GM12878 (cell line): ENCODE measurements around the gene BNIP3. TPM values are rescaled to one million over a fixed set of nuclear protein-coding genes. Genes with fewer than 3 reads are reported as not detected.

ENCODE experiments used
- ATAC-seq: fragments of 200-7000 bp; cut with Tn5 transposase; 3 replicates; pipeline ENCODE4 v1.9.1; 2020; ENCODE audit warnings: mild to moderate bottlenecking, moderate library complexity
- BruUV-seq: library from RNA; stranded (reverse); fragments of 400-500 nt; replicated peaks from 2 replicates; lab custom pipeline; 2021; lab: Mats Ljungman, UMichigan
- CTCF ChIA-PET: fragments of 300-600 bp; sonication (Branson Sonifier 250); formaldehyde crosslinking; extraction: SDS; loops from one replicate; lab custom pipeline; 2021; ENCODE audit warnings: inconsistent platforms; lab: Yijun Ruan, JAX
- POLR2A ChIA-PET: fragments of 350-600 bp; formaldehyde crosslinking; extraction: SDS; loops from one replicate; lab custom pipeline; 2021; ENCODE audit warnings: inconsistent platforms; lab: Charles Lee
- RAD21 ChIA-PET: fragments of 300-600 bp; sonication (Branson Sonifier 250); formaldehyde crosslinking; loops from one replicate; lab custom pipeline; 2023; ENCODE audit warnings: antibody characterized with exemption; ENCODE audit not compliant: unreplicated experiment; lab: Charles Lee
- SMC1A ChIA-PET: fragments of 300-600 bp; sonication (Branson Sonifier 250); formaldehyde crosslinking; loops from one replicate; lab custom pipeline; 2023; ENCODE audit not compliant: unreplicated experiment, uncharacterized antibody; lab: Charles Lee
- DNase-seq: peaks from one replicate; pipeline ENCODE4 v3.0.0-alpha.2; 2011; ENCODE audit warnings: low read depth, low spot score
- FAIRE-seq: peaks from 3 replicates; lab custom pipeline; 2011; peaks lifted over from hg19 to GRCh38; lab: Jason Lieb, UNC
- H2AFZ ChIP-seq: 2 replicates; pipeline ENCODE4 v1.6.0; 2011; ENCODE audit warnings: low read depth, low read length, control low read depth; ENCODE audit not compliant: control insufficient read depth
- H3K27ac ChIP-seq: 2 replicates; pipeline ENCODE4 v1.5.1; 2011; ENCODE audit warnings: control low read depth; ENCODE audit not compliant: control insufficient read depth, insufficient read depth
- H3K27me3 ChIP-seq, 2 experiments: replicated peaks in 1 of 2; 2 replicates each; pipeline versions ENCODE4 v1.6.0 to v1.6.1; 2011; ENCODE audit warnings: low read length in 1 of 2; ENCODE audit not compliant: control insufficient read depth in 2 of 2, insufficient read depth in 2 of 2
- H3K36me3 ChIP-seq, 2 experiments: 2 replicates each; pipeline ENCODE4 v1.5.1; 2011; ENCODE audit warnings: low read length in 1 of 2; ENCODE audit not compliant: control insufficient read depth in 2 of 2, insufficient read depth in 2 of 2
- H3K4me1 ChIP-seq: 2 replicates; pipeline ENCODE4 v1.6.1; 2011; ENCODE audit warnings: mild to moderate bottlenecking, low read length, moderate library complexity, mixed read lengths; ENCODE audit not compliant: control insufficient read depth, insufficient read depth
- H3K4me2 ChIP-seq: 2 replicates; pipeline ENCODE4 v1.6.0; 2011; ENCODE audit warnings: control low read depth; ENCODE audit not compliant: control insufficient read depth, insufficient read depth
- H3K4me3 ChIP-seq: fragments of 200-600 bp; sonication (generic); 2 replicates; pipeline ENCODE4 v1.5.1; 2016
- H3K79me2 ChIP-seq: 2 replicates; pipeline ENCODE4 v1.6.0; 2011; ENCODE audit warnings: low read length; ENCODE audit not compliant: control insufficient read depth, insufficient read depth
- H3K9ac ChIP-seq: 2 replicates; pipeline ENCODE4 v1.8.0; 2011; ENCODE audit warnings: low read length, control low read depth, mixed read lengths; ENCODE audit not compliant: control insufficient read depth, insufficient read depth
- H3K9me3 ChIP-seq: replicated peaks from 3 replicates; pipeline ENCODE4 v1.5.1; 2011; ENCODE audit warnings: mild to moderate bottlenecking, low read length; ENCODE audit not compliant: control insufficient read depth, insufficient read depth
- H4K20me1 ChIP-seq: 2 replicates; pipeline ENCODE4 v1.6.0; 2011; ENCODE audit not compliant: control insufficient read depth, insufficient read depth
- CEBPZ ChIP-seq: fragments of 150-350 bp; IDR thresholded peaks from 2 replicates; pipeline ENCODE4 v1.6.1; 2016; ENCODE audit warnings: low read depth, low read length
- CREM ChIP-seq: IDR thresholded peaks from 2 replicates; pipeline ENCODE4 v1.6.1; 2014; ENCODE audit warnings: antibody characterized with exemption, low read depth
- FOS ChIP-seq: IDR thresholded peaks from 3 replicates; pipeline ENCODE4 v1.6.1; 2011; ENCODE audit warnings: borderline replicate concordance; ENCODE audit not compliant: insufficient read length; ENCODE audit errors: extremely low read depth
- GATAD2B ChIP-seq: fragments of 450-650 bp; conservative IDR thresholded peaks from 2 replicates; pipeline ENCODE4 v1.6.1; 2017; ENCODE audit warnings: low read depth, mild to moderate bottlenecking, moderate library complexity
- MAX ChIP-seq: IDR thresholded peaks from 2 replicates; pipeline ENCODE4 v1.6.1; 2012; ENCODE audit warnings: low read depth, low read length, improper control_type of control experiment
- POLR2AphosphoS2 ChIP-seq: IDR thresholded peaks from 2 replicates; pipeline ENCODE4 v1.6.1; 2011; ENCODE audit warnings: low read depth, mild to moderate bottlenecking, low read length, improper control_type of control experiment, moderate library complexity
- POLR2AphosphoS5 ChIP-seq: IDR thresholded peaks from 2 replicates; pipeline ENCODE4 v1.6.1; 2011; ENCODE audit warnings: mild to moderate bottlenecking, low read length, inconsistent platforms
- SMARCA5 ChIP-seq: fragments of 450-650 bp; IDR thresholded peaks from 2 replicates; pipeline ENCODE4 v1.6.1; 2017; ENCODE audit warnings: mild to moderate bottlenecking
- TBL1XR1 ChIP-seq: IDR thresholded peaks from 2 replicates; pipeline ENCODE4 v1.6.1; 2012; ENCODE audit warnings: low read depth, low read length, improper control_type of control experiment
- USF1 ChIP-seq: IDR thresholded peaks from 2 replicates; pipeline ENCODE4 v1.6.1; 2011; ENCODE audit warnings: borderline replicate concordance, low read depth, mild to moderate bottlenecking, moderate library complexity, mixed read lengths, low read length; ENCODE audit not compliant: insufficient read depth; ENCODE audit errors: extremely low read length
- WGBS: methylation state at CpG from one replicate; pipeline ENCODE4 v1.1.6; 2016; ENCODE audit warnings: low lambda C conversion rate; ENCODE audit not compliant: insufficient replicate concordance, insufficient coverage; ENCODE audit errors: missing lambda C conversion rate; 5-methylcytosine and 5-hydroxymethylcytosine counted together
- in situ Hi-C: fragments of 300-500 bp; cut with MboI; formaldehyde crosslinking; loops from 9 replicates; pipeline ENCODE4 v1.14.3; 2018; ENCODE audit warnings: mixed read lengths
- intact Hi-C: fragments of 100-400 bp; cut with micrococcal nuclease; formaldehyde crosslinking; loops from one replicate; pipeline ENCODE4 v1.14.2; 2022; ENCODE audit not compliant: unreplicated experiment
- polyA plus RNA-seq, 11 experiments: library from polyadenylated mRNA; depleted of rRNA in 4 of 11; unstranded in 6 of 11; stranded (reverse) in 5 of 11; fragments of >200 nt; fragmentation: Nextera tagmentation in 4 of 11; fragmentation: Illumina TruSeq in 1 of 11; extraction: Ambion mirVana in 4 of 11; extraction: Trizol in 1 of 11; gene quantifications; 1 replicate in 1 of 11; 2 replicates in 10 of 11; pipeline versions ENCODE4 v1.2.1 to v1.2.3, GENCODE V29; 2011 to 2016; ENCODE audit warnings: inconsistent platforms in 2 of 11, missing spikeins in 2 of 11, low read depth in 1 of 11
- total RNA-seq, 4 experiments: library from RNA; depleted of rRNA in 3 of 4; stranded (reverse); fragments of >200 nt in 3 of 4; fragmentation: Illumina TruSeq in 1 of 4; extraction: Trizol in 1 of 4; gene quantifications; 2 replicates each; pipeline versions ENCODE4 v1.2.1 to v1.2.3, GENCODE V29; 2013 to 2021
- TF ChIP-seq, protein P1 (sequence below): IDR thresholded peaks from 2 replicates; pipeline ENCODE4 v1.6.1; 2012; ENCODE audit warnings: low read length, inconsistent platforms
- TF ChIP-seq, protein P2 (sequence below): IDR thresholded peaks from 2 replicates; pipeline ENCODE4 v1.6.1; 2011; ENCODE audit warnings: low read depth, mild to moderate bottlenecking, low read length, moderate library complexity, borderline replicate concordance; ENCODE audit errors: extremely low read depth

The BNIP3 gene
- total and polyA plus RNA-seq, 10 of the 15 experiments (the other 5 are each of a cell fraction or from before 2014, with no cell fraction given): 7.7 to 122 (median 29.9) TPM

DNA sequence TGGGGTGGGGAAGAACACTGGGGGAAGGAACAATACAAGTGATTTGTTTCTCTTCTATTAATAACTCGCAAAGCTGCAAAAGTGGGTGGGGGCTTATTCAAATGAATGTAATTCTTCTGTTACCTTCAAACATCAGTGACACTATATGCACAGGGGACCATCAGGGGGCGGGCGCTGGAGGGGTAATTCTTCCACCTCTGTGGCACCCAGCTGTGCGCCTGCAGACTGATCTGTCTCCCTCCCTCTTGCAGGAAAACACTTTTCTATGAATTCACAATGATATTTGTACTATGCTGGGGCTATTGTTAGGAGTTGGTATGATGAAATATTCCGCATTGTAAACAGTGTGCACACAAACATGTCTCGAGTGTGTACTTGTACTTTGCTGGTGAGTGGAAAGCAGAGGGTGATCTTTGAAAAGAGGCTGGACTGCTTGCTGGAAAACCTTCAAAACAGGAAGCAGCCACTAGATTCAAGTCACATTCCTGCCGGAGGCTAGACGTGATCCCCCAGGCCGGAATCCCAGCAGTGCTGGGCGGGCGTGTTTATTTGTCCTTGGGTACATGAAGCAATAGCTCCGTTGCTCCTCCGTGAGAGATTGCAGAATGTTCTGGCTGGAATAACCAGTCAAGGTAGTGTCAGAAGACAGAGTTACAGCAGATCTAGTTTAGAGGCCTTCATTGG lies 15.8 kb upstream of the BNIP3 start (continued):
- TF ChIP-seq, protein P1, sequence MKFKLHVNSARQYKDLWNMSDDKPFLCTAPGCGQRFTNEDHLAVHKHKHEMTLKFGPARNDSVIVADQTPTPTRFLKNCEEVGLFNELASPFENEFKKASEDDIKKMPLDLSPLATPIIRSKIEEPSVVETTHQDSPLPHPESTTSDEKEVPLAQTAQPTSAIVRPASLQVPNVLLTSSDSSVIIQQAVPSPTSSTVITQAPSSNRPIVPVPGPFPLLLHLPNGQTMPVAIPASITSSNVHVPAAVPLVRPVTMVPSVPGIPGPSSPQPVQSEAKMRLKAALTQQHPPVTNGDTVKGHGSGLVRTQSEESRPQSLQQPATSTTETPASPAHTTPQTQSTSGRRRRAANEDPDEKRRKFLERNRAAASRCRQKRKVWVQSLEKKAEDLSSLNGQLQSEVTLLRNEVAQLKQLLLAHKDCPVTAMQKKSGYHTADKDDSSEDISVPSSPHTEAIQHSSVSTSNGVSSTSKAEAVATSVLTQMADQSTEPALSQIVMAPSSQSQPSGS: no peak
- TF ChIP-seq TBL1XR1: no peak
- TF ChIP-seq SMARCA5: no peak
- no peak for TF ChIP-seq POLR2AphosphoS2
- TF ChIP-seq MAX: no peak
- no peak for TF ChIP-seq GATAD2B
- TF ChIP-seq, protein P2, sequence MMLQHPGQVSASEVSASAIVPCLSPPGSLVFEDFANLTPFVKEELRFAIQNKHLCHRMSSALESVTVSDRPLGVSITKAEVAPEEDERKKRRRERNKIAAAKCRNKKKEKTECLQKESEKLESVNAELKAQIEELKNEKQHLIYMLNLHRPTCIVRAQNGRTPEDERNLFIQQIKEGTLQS: no peak

DNA sequence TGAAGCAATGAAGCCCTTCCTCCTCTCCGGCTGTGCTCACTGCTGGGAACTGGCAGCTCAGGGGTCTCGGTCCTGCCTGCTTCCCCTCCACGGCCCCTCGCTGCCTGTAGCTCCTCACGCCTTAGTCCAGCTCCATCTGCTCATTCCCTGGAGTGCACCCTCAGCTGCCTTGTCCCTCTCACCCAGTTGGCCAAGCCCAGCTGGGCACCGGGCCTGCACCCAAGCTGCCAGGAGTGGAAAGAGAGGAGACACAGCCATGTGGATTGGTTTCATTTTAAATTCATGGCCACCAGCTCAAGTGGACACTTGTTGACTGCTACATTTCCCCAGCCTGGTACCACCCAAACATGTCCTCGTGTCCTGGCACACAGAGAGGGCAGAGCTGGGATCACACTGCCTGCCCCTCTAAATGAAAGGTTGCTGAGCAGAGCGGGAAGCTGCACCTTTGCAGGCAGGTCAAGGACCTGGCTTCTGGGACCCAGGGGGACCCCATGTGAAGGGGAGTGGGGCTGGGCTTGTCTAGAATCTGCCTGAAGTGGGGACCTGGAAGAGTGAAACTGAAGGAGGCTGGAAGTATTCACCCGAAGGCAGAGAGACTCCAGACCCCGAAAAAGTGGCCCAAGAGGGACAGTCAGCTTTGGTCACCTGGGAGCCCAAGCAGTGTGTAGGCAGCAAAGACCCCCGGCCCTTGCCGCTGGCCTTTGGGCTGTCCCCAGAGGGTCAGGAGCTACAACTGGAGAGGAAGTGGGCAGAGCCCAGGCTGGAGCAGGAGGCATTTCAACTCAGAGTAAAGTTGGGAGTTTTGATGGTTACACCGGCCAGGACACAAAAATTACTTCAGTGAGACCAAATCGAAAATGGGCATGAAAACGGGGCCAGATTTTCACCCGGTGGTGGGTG lies 15.0 kb upstream of the BNIP3 start:
- ChIA-PET POLR2A (interaction anchor here (0.5 kb wide), 1 partner anchor 28 kb away, joined by 3 read pairs; no protein-coding TSS in a partner anchor), RAD21 (no interaction called here), CTCF (no interaction called here), SMC1A (no interaction called here)
- no peaks in the 10 kb centered on the region; a peak in 1 of 4 replicates for H3K27me3 ChIP-seq
- H3K4me2 ChIP-seq: no peak overlapping the region
- FAIRE-seq (no peak), DNase-seq (no peak), ATAC-seq (no peak)
- WGBS: 26% methylated on average over 15 of the region's 16 CpGs
- no peak overlapping the region for H3K9ac ChIP-seq
- no peaks in the 10 kb centered on the region for H4K20me1 ChIP-seq
- no peaks in the 10 kb centered on the region for H3K4me1 ChIP-seq
- no TSS peak for BruUV-seq
- H3K9me3 ChIP-seq: no peaks in the 10 kb centered on the region
- intact Hi-C loops: no loop called here
- in situ Hi-C loops: no loop called here
- H2AFZ ChIP-seq: no peak overlapping the region
- no peak overlapping the region for H3K27ac ChIP-seq
- H3K36me3 ChIP-seq: no peaks in the 10 kb centered on the region
- no peak overlapping the region for H3K4me3 ChIP-seq
- H3K79me2 ChIP-seq: no peaks in the 10 kb centered on the region
- no peak for TF ChIP-seq FOS
- TF ChIP-seq, protein P1: no peak
- no peak for TF ChIP-seq CEBPZ
- TF ChIP-seq CREM: no peak
- no peak for TF ChIP-seq POLR2AphosphoS5
- TF ChIP-seq USF1: no peak
